GM10248 (cell line): ENCODE results near the gene HPS4.
"Not testable (repeated sequence)": the region's sequence is repeated elsewhere in the genome, so short reads cannot be mapped to it uniquely, and the experiment has no call there.

Source experiments
- CTCF ChIA-PET: fragments of 300-600 bp; sonication (Branson Sonifier 250); formaldehyde crosslinking; extraction: SDS; loops from one replicate; lab custom pipeline; 2021; ENCODE audit warnings: antibody characterized with exemption; lab: Yijun Ruan, JAX
- POLR2A ChIA-PET: fragments of 350-650 bp; sonication (Branson Sonifier 250); formaldehyde crosslinking; extraction: SDS; loops from one replicate; lab custom pipeline; 2020; ENCODE audit warnings: antibody characterized with exemption; lab: Yijun Ruan, JAX
- DNase-seq: peaks from one replicate; pipeline ENCODE4 v3.0.0; 2012; ENCODE audit errors: extremely low spot score
- CTCF ChIP-seq: IDR thresholded peaks from 2 replicates; pipeline ENCODE4 v1.5.1; 2012; ENCODE audit warnings: mild to moderate bottlenecking, low read depth; ENCODE audit errors: extremely low read depth, missing control alignments, control extremely low read depth

Gene HPS4

GRCh38 chr22:26483439-26484359, at the start of gene HPS4, which contains the start of gene SRRD:
HPS4 (minus strand) TSS chr22:26483783; CDS start chr22:26481762, 2,021 bp downstream.
SRRD (plus strand) TSS chr22:26483877; CDS start chr22:26483891, 14 bp downstream.
- TF ChIP-seq CTCF, result no peak
- DNase-seq, result peak; percentile 94
- ChIA-PET POLR2A (interaction anchor here (0.6 to 1.0 kb wide), 2 partner anchors 54 to 127 kb away, joined by 3 read pairs; no protein-coding TSS in a partner anchor), CTCF (interaction anchor here (0.9 to 5.5 kb wide), 8 partner anchors 9 to 183 kb away, joined by 3 to 28 read pairs (median 4); no protein-coding TSS in a partner anchor)

GRCh38 chr22:26529345-26529744, 45.8 kb upstream of the HPS4 start:
- no peak for TF ChIP-seq CTCF
- DNase-seq, result no peak
- CTCF ChIA-PET, result no interaction called here
- POLR2A ChIA-PET, result no interaction called here

GRCh38 chr22:26528518-26528917, 44.9 kb upstream of the HPS4 start:
- CTCF ChIA-PET, result interaction anchor here (0.8 kb wide), 1 partner anchor 137 kb away, joined by 3 read pairs; no protein-coding TSS in a partner anchor
- POLR2A ChIA-PET, DNase-seq: not testable (repeated sequence)

GRCh38 chr22:26527574-26528465, 44.2 kb upstream of the HPS4 start:
- TF ChIP-seq CTCF, result no peak
- no peak for DNase-seq
- POLR2A ChIA-PET, result no interaction called here
- CTCF ChIA-PET, result interaction anchor here (0.8 to 1.2 kb wide), 3 partner anchors 17 to 138 kb away, joined by 3 to 4 read pairs (median 3); no protein-coding TSS in a partner anchor

- CTCF ChIA-PET, result interaction anchor here (0.9 to 1.2 kb wide), 3 partner anchors 10 to 24 kb away, joined by 3 to 4 read pairs (median 3); no protein-coding TSS in a partner anchor
- no peak for TF ChIP-seq CTCF
- POLR2A ChIA-PET, result no interaction called here
- DNase-seq, result no peak
These were observed 43.6 kb upstream of the HPS4 start for GRCh38 chr22:26527167-26527566.

- TF ChIP-seq CTCF, result no peak
- ChIA-PET POLR2A (no interaction called here), CTCF (interaction anchor here (0.9 to 1.2 kb wide), 3 partner anchors 11 to 140 kb away, joined by 3 read pairs; no protein-coding TSS in a partner anchor)
- DNase-seq, result no peak
These were observed 42.5 kb upstream of the HPS4 start for GRCh38 chr22:26525946-26526564.
